ENCODE measurements around the gene NNMT. TPM values are rescaled to one million over a fixed set of nuclear protein-coding genes. Genes with fewer than 3 reads are reported as not detected.

The NNMT gene
- total RNA-seq, 2 experiments from 2014 or later: not detected

GRCh38 chr11:114304969-114305368, 8.8 kb downstream of the NNMT start:
- Histone ChIP-seq H3K4me1 (ENCODE audit: insufficient read depth, low read length, poor library complexity, severe bottlenecking) (no peaks in the 10 kb centered on the region), H3K9me2 (ENCODE audit: insufficient read depth, low read length) (no peaks in the 10 kb centered on the region), H3K9me3 (ENCODE audit: low read length) (no peaks in the 10 kb centered on the region), H2AFZ (ENCODE audit: low read length) (no peak overlapping the region), H3K27ac (ENCODE audit: low read depth, low read length, poor library complexity, severe bottlenecking) (no peak overlapping the region), H3K79me2 (ENCODE audit: insufficient read depth, low read depth, low read length) (no peaks in the 10 kb centered on the region), H3K36me3 (ENCODE audit: insufficient read depth, low read length) (no peaks in the 10 kb centered on the region), H3K4me3 (ENCODE audit: low read depth, low read length, poor library complexity, severe bottlenecking) (no peak overlapping the region), H3K4me2 (ENCODE audit: low read length) (no peak overlapping the region), H4K20me1 (ENCODE audit: insufficient read depth, low read length) (no peaks in the 10 kb centered on the region)
- TF ChIP-seq EZH2phosphoT487 (IDR thresholded peaks at IDR 0.05; ENCODE audit: borderline replicate concordance, low read depth, low read length): no peak
- no peak for TF ChIP-seq CTCF (conservative IDR thresholded peaks at IDR 0.05; ENCODE audit: low read length)
- ChIA-PET POLR2A (interaction anchor here (0.6 kb wide), 1 partner anchor 47 kb away, joined by 3 read pairs; no protein-coding TSS in a partner anchor), CTCF (ENCODE audit: unreplicated experiment) (no interaction called here)
- no peak for DNase-seq (ENCODE audit: low spot score)
- intact Hi-C loops (cut with micrococcal nuclease; ENCODE audit: unreplicated experiment): no loop called here
- BruUV-seq (replicated peaks): no TSS peak

GRCh38 chr11:114307524-114308203, 11.5 kb downstream of the NNMT start:
- no peak overlapping the region for H3K27ac ChIP-seq (ENCODE audit: low read depth, low read length, poor library complexity, severe bottlenecking)
- no peak overlapping the region for H3K4me2 ChIP-seq (ENCODE audit: low read length)
- CTCF ChIA-PET (ENCODE audit: unreplicated experiment): no interaction called here
- no peaks in the 10 kb centered on the region for H3K4me1 ChIP-seq (ENCODE audit: insufficient read depth, low read length, poor library complexity, severe bottlenecking)
- BruUV-seq (replicated peaks): no TSS peak
- H2AFZ ChIP-seq (ENCODE audit: low read length): no peak overlapping the region
- no peaks in the 10 kb centered on the region for H3K9me2 ChIP-seq (ENCODE audit: insufficient read depth, low read length)
- H3K9me3 ChIP-seq (ENCODE audit: low read length): no peaks in the 10 kb centered on the region
- DNase-seq (ENCODE audit: low spot score): no peak
- H3K4me3 ChIP-seq (ENCODE audit: low read depth, low read length, poor library complexity, severe bottlenecking): no peak overlapping the region
- intact Hi-C loops (cut with micrococcal nuclease; ENCODE audit: unreplicated experiment): no loop called here
- POLR2A ChIA-PET: no interaction called here
- H3K36me3 ChIP-seq (ENCODE audit: insufficient read depth, low read length): no peaks in the 10 kb centered on the region
- no peaks in the 10 kb centered on the region for H3K79me2 ChIP-seq (ENCODE audit: insufficient read depth, low read depth, low read length)
- no peaks in the 10 kb centered on the region for H4K20me1 ChIP-seq (ENCODE audit: insufficient read depth, low read length)
- TF ChIP-seq CTCF (conservative IDR thresholded peaks at IDR 0.05; ENCODE audit: low read length): no peak
- no peak for TF ChIP-seq EZH2phosphoT487 (IDR thresholded peaks at IDR 0.05; ENCODE audit: borderline replicate concordance, low read depth, low read length)

GRCh38 chr11:114308689-114309089, 12.5 kb downstream of the NNMT start:
- TF ChIP-seq EZH2phosphoT487 (IDR thresholded peaks at IDR 0.05; ENCODE audit: borderline replicate concordance, low read depth, low read length): no peak
- TF ChIP-seq CTCF (conservative IDR thresholded peaks at IDR 0.05; ENCODE audit: low read length): no peak
- no TSS peak for BruUV-seq (replicated peaks)
- no peak overlapping the region for H2AFZ ChIP-seq (ENCODE audit: low read length)
- no peak overlapping the region for H3K27ac ChIP-seq (ENCODE audit: low read depth, low read length, poor library complexity, severe bottlenecking)
- ChIA-PET CTCF (ENCODE audit: unreplicated experiment) (no interaction called here), POLR2A (interaction anchor here (1.1 to 1.5 kb wide), 2 partner anchors 9 to 130 kb away, joined by 3 to 8 read pairs; no protein-coding TSS in a partner anchor)
- no peaks in the 10 kb centered on the region for H3K9me3 ChIP-seq (ENCODE audit: low read length)
- no peaks in the 10 kb centered on the region for H4K20me1 ChIP-seq (ENCODE audit: insufficient read depth, low read length)
- H3K9me2 ChIP-seq (ENCODE audit: insufficient read depth, low read length): no peaks in the 10 kb centered on the region
- H3K4me3 ChIP-seq (ENCODE audit: low read depth, low read length, poor library complexity, severe bottlenecking): no peak overlapping the region
- DNase-seq (ENCODE audit: low spot score): no peak
- no peak overlapping the region for H3K4me2 ChIP-seq (ENCODE audit: low read length)
- no peaks in the 10 kb centered on the region for H3K36me3 ChIP-seq (ENCODE audit: insufficient read depth, low read length)
- intact Hi-C loops (cut with micrococcal nuclease; ENCODE audit: unreplicated experiment): no loop called here
- no peaks in the 10 kb centered on the region for H3K4me1 ChIP-seq (ENCODE audit: insufficient read depth, low read length, poor library complexity, severe bottlenecking)
- no peaks in the 10 kb centered on the region for H3K79me2 ChIP-seq (ENCODE audit: insufficient read depth, low read depth, low read length)
